Measurements from ENCODE around the gene VTI1B. TPM values are rescaled to one million over a fixed set of nuclear protein-coding genes. Genes with fewer than 3 reads are reported as not detected.

Gene VTI1B
- total RNA-seq, 1 donor from 2014 or later: 108 TPM

DNA sequence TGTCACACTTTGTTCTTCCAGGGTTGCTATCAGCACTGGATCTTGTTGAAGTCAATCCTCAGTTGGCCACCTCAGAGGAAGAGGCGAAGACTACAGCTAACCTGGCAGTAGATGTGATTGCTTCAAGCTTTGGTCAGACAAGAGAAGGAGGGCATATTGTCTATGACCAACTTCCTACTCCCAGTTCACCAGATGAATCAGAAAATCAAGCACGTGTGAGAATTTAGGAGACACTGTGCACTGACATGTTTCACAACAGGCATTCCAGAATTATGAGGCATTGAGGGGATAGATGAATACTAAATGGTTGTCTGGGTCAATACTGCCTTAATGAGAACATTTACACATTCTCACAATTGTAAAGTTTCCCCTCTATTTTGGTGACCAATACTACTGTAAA is 23.7 kb downstream of the VTI1B start:
- peaks cover 40% of the 10 kb centered on the region for H3K36me3 Mint-ChIP-seq (ENCODE audit: low read depth)
- DNase-seq (ENCODE audit: low spot score): no peak
- peaks cover 14% of the 10 kb centered on the region for H3K4me1 Mint-ChIP-seq (ENCODE audit: low read depth)
- no peak overlapping the region for H3K27ac Mint-ChIP-seq (ENCODE audit: unreplicated experiment)
- H3K4me3 Mint-ChIP-seq (ENCODE audit: unreplicated experiment): no peak overlapping the region
- TF ChIP-seq, protein P1, sequence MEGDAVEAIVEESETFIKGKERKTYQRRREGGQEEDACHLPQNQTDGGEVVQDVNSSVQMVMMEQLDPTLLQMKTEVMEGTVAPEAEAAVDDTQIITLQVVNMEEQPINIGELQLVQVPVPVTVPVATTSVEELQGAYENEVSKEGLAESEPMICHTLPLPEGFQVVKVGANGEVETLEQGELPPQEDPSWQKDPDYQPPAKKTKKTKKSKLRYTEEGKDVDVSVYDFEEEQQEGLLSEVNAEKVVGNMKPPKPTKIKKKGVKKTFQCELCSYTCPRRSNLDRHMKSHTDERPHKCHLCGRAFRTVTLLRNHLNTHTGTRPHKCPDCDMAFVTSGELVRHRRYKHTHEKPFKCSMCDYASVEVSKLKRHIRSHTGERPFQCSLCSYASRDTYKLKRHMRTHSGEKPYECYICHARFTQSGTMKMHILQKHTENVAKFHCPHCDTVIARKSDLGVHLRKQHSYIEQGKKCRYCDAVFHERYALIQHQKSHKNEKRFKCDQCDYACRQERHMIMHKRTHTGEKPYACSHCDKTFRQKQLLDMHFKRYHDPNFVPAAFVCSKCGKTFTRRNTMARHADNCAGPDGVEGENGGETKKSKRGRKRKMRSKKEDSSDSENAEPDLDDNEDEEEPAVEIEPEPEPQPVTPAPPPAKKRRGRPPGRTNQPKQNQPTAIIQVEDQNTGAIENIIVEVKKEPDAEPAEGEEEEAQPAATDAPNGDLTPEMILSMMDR (IDR thresholded peaks at IDR 0.05): no peak
- H3K27me3 Mint-ChIP-seq (ENCODE audit: low read depth): no peaks in the 10 kb centered on the region
- no peaks in the 10 kb centered on the region for H3K9me3 Mint-ChIP-seq (ENCODE audit: low read depth)

DNA sequence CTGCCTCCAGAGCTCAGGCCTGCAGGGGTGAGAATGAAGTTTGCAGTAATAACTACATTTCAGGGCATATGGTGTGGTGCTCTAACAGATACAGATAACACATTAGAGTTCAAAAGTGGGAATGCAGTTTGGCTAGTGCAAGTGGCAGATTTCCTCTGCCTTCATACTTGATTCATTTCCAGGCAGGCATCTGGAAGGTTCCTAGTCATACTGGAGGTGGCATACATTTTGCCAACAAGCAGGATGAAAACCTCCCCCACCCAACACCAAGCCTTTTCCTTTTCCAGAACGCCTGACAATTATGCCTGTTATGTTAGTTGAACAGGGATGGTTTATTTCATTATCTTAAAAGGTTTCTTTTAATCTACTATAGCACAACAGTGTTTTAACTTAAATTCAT is 24.3 kb downstream of the VTI1B start:
- Mint-ChIP-seq H3K4me1 (ENCODE audit: low read depth) (peaks cover 14% of the 10 kb centered on the region), H3K27me3 (ENCODE audit: low read depth) (no peaks in the 10 kb centered on the region), H3K9me3 (ENCODE audit: low read depth) (no peaks in the 10 kb centered on the region), H3K27ac (ENCODE audit: unreplicated experiment) (no peak overlapping the region), H3K4me3 (ENCODE audit: unreplicated experiment) (no peak overlapping the region), H3K36me3 (ENCODE audit: low read depth) (peaks cover 41% of the 10 kb centered on the region)
- no peak for DNase-seq (ENCODE audit: low spot score)
- TF ChIP-seq, protein P1 (IDR thresholded peaks at IDR 0.05): no peak

DNA sequence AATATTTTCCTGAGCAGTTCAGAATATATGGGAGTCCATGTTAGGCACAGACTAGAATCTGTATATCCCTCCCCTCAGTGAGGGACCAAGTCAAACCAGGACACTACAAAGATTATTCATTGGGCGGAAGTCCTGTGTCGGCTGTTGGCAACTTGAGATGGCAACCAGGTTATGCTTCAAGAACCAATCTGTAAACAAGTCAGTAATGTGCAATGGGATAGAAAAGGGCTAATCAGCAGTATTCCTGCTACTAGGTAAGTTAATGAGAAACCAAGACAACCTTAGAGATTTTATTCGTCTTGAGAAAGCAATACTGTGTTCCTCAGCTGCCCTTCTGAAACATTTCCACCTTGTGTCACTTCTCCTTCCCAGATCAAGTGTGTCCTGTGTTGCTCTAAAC is 28.3 kb downstream of the VTI1B start:
- DNase-seq (ENCODE audit: low spot score): no peak
- Mint-ChIP-seq H3K27me3 (ENCODE audit: low read depth) (no peaks in the 10 kb centered on the region), H3K4me1 (ENCODE audit: low read depth) (peaks cover 9% of the 10 kb centered on the region), H3K36me3 (ENCODE audit: low read depth) (peaks cover 33% of the 10 kb centered on the region), H3K9me3 (ENCODE audit: low read depth) (no peaks in the 10 kb centered on the region), H3K4me3 (ENCODE audit: unreplicated experiment) (no peak overlapping the region), H3K27ac (ENCODE audit: unreplicated experiment) (no peak overlapping the region)
- TF ChIP-seq, protein P1 (IDR thresholded peaks at IDR 0.05): no peak

DNA sequence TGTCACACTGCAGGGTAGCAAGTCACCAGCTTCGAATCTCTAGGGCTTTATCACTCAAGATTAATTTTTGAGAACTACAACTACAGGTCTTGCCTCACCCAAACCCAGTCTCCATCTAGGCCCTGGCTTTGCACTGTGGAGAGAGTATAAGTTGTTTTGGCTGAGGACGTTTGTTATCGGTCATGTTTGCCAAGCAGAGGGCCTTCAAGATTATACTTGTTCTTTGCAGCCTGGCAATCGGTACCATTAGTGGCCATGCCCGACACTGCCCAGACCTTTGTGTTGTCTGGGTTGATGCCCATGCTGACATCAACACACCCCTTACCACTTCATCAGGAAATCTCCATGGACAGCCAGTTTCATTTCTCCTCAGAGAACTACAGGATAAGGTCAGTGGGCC is 29.0 kb downstream of the VTI1B start:
- H3K36me3 Mint-ChIP-seq (ENCODE audit: low read depth): peaks cover 26% of the 10 kb centered on the region
- H3K27me3 Mint-ChIP-seq (ENCODE audit: low read depth): no peaks in the 10 kb centered on the region
- H3K4me3 Mint-ChIP-seq (ENCODE audit: unreplicated experiment): no peak overlapping the region
- TF ChIP-seq, protein P1 (IDR thresholded peaks at IDR 0.05): no peak
- peak overlapping the region; percentile 32 for H3K27ac Mint-ChIP-seq (ENCODE audit: unreplicated experiment)
- no peak for DNase-seq (ENCODE audit: low spot score)
- H3K9me3 Mint-ChIP-seq (ENCODE audit: low read depth): no peaks in the 10 kb centered on the region
- H3K4me1 Mint-ChIP-seq (ENCODE audit: low read depth): peaks cover 9% of the 10 kb centered on the region

DNA sequence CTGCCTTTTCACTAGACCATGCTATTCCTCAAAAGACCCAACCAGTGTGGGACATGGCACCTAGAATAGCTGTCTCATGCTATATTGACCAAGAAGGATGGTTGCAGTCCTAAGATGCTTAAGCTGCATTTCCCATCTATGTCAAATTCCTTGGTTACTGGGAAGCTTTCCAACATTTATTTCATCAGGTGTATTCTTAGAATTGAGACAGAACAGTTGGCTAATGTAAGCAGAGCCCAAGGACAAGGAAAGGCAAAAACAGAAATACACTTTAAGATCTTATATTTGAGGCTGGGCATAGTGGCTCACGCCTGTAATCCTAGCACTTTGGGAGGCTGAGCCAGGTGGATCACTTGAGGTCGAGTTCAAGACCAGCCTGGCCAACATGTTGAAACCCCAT is 30.0 kb downstream of the VTI1B start:
- TF ChIP-seq, protein P1 (IDR thresholded peaks at IDR 0.05): no peak
- no peaks in the 10 kb centered on the region for H3K9me3 Mint-ChIP-seq (ENCODE audit: low read depth)

More for the DNA sequence above, 30.0 kb downstream of the VTI1B start:
- no peak for DNase-seq (ENCODE audit: low spot score)
- H3K27me3 Mint-ChIP-seq (ENCODE audit: low read depth): no peaks in the 10 kb centered on the region
- H3K27ac Mint-ChIP-seq (ENCODE audit: unreplicated experiment): peak overlapping the region; percentile 5
- peaks cover 9% of the 10 kb centered on the region for H3K4me1 Mint-ChIP-seq (ENCODE audit: low read depth)
- no peak overlapping the region for H3K4me3 Mint-ChIP-seq (ENCODE audit: unreplicated experiment)
- H3K36me3 Mint-ChIP-seq (ENCODE audit: low read depth): peaks cover 19% of the 10 kb centered on the region

All from chondrocyte (in vitro differentiated cells).